KG1 (cell line): ENCODE results near the gene MLH3.

ENCODE experiments used
- DNase-seq: peaks from one replicate; lab custom pipeline; 2025; lab: John Stamatoyannopoulos, UW

The MLH3 gene

DNA sequence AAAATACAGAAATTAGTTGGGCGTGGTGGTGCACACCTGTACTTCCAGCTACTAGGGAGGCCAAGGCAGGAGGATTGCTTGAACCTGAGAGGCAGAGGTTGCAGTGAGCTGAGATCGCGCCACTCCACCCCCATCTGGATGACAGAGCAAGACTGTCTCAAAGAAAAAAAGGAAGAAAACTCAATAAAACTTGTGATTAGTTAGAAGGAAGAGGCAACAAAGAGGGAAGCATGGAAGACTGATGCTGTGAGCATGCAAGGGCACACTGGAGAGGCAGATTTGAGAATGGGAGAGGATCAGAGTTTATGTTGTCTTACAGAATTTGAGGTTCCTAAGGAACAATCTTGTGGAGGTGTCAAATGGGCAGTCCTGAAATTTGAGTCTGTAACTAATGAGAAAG lies 15.4 kb upstream of the MLH3 start:
- DNase-seq, result no peak

DNA sequence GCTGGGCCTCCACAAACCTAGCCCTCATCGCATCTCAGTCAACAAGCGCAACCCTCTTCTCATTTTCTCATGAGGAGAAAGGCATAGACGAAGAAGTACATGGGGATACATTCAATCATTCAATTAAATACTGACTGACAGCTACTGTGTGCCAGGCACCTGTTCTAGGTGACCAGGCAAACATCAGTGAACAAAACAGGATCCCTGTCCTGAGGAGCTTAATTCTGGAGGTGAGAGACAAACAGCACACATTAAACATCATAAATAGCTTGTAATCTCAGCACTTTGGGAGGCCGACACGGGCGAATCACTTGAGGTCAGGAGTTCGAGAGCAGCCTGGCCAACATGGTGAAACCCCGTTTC lies 12.9 kb upstream of the MLH3 start:
- no peak for DNase-seq

DNA sequence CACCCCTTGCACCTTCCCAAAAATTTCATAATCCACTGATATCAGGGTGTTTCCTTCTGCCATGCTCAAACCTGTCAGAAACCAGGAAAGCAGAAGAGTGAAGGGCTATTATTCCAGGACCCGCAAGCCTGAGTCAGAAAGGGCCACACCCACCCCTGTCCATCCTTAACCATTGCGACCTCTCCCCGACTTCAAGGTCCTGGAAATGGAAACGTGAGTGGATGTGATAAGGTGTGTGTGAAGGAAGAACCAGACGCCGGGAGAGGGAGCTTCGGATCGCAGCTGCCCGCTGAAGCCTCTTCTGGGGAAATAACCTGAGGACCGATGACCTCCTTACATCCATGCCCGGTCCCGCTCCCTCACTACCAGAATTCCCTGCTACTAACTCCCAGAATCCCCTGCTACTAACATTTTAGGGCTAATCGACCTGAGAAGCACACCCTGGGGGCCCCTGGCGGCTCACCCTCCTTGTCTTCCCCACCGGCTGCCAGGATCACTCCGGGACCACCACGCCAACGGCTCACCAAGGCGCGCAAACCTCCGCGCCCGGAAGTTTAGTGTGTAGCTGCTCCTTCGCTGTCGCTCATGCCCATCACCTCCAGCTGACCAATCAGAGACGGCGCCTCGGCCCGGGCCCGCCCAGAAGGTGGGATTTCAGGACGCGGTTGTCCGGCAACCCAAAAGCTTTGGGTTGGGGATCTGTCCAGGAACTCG lies 12.4 kb upstream of the MLH3 start, which contains the start of gene ACYP1:
ACYP1 (minus strand) TSS at position 534 of the 714 bp plus-strand sequence; CDS start at position 63, 471 bp downstream.
- DNase-seq, result peak; percentile 82

DNA sequence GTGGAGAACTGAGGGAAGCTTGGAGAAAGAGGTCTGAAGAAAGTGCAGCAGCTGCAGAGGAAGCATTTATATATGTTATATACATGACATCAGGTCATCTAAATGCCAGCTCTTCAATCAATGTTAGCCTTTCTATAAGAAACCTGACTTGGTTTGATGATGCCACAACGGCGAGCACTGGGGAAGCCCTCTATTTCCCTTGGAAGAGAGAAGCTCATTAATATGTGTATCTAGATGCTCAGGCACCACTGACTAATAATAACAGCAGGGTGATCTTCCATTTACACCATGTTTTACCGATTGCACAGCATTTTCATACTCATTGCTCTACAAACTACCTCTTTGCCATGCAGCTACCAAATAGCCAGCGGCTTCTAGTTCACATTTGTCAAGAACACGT lies 11.7 kb upstream of the MLH3 start:
- DNase-seq, result no peak

DNA sequence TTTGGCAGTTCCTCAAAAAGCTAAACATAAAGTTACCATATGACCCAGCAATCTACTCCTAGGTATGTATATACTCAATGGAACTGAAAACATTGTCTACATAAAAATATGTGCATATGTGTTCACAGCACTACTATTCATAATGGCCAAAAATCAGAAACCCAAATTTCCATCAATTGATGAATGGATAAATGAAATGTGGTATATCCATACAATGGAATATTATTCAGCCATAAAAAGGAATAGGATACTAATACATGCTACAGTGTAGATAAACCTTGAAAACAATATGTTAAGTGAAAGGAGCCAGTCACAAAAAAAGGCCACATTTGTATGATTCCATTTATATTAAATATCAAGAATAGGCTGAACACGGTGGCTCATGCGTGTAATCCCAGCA lies 9.2 kb upstream of the MLH3 start:
- DNase-seq, result no peak

DNA sequence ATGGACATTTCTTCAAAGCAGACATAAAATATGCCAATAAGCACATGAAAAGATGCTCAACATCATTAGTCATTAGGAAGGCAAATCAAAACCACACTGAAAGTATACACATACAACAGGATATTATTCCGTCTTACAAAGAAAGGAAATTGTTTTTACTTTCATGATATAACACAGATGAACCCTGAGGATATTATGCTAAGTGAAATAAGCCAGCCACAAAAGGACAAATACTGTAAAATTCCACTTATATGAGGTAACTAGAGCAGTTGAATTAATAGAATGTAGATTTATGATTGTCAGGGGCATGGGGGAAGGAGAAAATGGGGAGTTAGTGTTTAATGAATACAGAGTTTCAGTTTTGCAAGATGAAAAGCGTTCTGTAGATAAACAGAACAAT lies 8.4 kb upstream of the MLH3 start:
- no peak for DNase-seq

DNA sequence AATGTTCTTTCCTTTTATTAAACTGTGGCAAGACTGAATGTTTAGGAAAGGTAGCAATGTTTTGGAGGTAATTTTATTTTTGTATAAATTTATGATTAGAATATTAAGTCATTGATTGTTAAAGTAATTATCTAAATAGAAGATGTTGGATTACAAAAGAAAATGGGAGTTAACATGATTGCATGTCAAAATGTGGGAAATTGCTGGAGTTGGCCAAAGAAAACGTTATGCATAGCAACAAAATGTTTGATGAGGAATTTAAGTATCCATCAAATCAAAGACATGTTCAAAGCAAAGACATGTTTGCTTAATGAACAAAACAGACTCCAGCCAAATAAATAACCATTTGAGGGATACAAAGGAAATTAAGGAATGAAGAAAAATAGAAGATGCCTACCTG lies 3.2 kb upstream of the MLH3 start:
- DNase-seq, result no peak

DNA sequence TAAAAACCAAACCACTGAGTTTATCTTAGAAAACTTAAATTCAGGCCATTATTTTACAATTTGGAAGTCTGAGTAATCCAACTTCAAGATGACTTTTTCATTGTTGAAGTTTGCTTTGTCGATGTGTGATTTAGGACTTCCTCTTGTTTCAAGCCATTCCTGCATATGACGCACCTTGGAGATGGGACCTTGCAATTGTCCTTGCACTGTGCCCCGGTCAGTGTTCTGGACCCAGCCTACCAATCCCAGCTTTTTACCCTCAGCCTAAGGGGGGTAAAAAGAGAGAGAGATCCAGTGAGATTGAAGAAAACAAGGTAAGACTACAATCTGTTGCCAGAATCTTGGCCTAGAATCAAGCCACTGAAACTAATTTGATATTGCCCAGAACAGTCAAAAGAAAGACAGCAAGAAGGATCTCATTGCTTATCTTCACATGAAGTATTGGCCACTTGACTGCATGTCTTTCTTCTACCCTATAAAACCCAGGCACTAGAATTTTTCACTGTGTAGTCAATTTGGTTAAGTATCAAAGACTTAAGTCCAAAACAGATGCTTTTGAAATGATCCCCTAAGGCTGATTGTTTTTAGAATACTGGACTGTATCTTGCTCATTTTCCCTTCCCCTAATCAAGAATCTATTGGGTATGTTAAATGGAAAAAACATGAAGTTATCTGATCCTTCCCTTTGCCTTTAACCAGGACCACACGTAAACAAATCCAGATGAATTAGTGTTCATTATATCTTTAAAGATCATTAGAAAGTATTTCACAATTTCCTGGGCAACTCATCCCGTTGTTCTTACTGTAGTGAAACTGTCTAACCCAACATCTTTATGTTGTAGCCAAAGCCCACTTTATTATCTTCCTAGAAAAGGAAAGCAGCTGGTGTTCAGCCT lies 2.4 kb upstream of the MLH3 start:
- no peak for DNase-seq

DNA sequence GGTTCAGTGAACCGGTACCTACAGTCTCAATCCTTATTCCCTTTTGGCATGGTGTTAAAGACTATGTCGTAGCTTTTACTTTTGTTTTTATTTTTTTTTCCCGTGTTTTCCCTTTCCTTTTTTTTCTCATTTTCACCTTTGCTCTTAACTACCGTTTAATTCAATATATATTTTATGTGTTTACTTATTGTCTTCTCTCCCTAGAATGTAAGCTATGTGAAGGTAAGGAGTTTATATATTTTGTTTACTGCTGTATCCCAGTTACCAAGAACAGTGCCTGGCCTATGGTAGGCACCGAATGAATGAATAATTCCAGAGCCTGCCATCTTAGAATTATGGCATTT lies 261 bp upstream of the MLH3 start:
- no peak for DNase-seq

DNA sequence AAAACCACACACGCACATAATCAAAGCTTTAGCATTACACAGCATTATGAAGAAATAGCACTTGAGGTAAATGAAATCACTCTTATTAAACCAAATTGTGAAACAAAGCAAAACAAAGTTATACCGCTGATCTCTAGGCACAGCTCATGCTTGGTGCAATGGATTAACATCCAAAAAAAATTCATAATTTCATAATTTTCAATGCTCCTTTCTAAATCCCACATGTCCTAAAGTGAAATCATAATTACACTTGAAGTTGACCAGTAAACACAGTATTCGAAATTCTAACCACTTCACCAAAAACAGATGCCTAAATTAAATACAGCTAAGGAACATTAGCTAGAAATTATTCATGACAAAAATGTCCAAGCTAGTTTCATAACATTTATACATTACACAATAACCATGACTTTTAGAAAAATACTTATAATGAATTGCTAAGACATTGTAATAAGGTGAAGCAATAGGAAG lies 1.5 kb downstream of the MLH3 start:
- no peak for DNase-seq

DNA sequence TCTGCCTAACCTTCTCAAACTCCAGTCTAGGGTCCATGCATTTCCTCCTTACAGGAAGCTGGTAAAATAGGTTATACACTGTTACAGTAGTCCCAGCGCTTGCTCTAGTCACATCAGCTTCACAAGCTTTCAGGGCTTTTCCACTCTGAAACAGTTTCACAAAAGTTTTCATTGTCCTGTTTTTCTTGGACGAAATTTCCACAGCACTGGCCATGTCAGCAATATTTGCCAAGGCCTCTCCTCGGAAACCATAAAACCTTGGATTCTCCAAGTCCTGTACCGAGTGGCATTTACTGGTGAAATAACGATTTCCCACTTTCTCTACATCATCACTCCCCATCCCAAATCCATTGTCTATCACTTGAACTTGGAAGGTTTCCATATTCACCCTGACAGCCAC lies 2.1 kb downstream of the MLH3 start:
- no peak for DNase-seq

DNA sequence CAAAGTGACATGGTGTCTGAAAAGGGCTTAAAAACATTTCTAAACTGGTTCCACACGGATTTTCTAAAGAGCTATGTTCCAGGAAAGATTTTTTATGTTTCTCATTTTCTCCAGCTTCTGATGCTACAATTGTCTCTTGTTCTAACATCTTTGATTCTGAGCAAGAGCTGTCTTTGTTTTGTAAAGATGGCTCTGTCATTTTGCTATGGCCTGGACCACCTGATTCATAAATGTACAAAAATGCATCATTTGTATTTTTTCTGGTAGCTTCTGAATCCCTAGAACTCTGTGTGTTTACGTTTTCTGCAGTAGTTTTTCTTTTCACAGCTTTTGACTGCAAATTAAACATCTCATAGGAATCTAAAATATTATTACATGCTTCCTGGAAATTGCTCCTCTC lies 3.2 kb downstream of the MLH3 start:
- DNase-seq, result no peak

DNA sequence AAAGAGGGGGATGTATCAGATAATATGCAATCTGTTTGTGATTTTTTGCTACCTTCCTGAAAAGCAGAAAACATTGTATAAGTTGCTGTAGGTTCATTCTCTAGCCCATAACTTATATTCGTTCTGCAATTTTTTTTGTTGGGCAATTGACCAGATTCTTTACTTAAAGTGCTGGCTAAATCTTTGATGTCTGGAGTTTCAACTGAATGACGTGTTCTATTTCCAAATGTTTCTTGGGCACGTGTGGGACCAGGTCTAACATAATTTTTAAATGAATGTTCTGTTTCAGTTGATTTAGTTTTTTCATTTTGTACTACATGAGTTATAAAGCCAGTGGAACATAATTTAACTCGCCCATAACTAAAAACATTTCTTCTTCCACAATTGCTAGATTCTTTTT lies 3.8 kb downstream of the MLH3 start:
- DNase-seq, result no peak

DNA sequence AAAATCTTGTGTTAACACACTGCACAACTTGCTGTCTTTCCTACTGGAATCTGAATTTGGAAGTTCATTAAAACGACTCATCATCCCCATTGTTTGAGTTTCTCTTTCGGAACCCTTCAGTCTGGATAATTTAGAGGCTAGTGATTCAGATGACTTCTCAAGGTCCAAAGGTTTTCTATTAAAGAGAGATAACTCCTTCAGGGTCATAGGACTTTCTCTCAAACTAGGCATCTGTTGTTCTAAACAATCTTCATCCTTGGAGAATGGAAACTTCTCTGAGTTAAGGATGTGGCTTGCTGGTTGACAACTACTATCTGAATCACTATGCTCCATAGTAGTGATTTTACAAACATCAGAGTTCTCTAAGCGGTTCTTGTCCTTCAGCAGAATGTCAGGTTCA lies 4.4 kb downstream of the MLH3 start:
- no peak for DNase-seq

DNA sequence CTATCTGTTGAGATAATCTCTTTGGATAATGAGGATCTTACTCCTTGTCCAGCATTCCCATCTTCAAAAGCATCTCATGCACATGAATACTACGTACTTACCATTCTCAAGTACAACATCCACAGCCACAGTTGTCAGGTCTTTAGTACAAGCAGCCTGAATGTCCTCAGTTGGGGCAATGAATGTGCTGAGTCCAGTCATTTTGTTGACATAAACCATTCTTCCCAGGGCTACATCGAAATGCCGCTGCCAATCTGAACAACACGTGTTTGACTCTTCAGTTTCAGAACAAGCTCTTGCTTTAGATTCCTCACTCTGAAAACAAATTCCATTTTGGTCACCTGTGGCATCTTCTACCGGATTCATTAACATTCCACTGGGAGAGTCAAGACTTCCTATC lies 5.0 kb downstream of the MLH3 start:
- no peak for DNase-seq

DNA sequence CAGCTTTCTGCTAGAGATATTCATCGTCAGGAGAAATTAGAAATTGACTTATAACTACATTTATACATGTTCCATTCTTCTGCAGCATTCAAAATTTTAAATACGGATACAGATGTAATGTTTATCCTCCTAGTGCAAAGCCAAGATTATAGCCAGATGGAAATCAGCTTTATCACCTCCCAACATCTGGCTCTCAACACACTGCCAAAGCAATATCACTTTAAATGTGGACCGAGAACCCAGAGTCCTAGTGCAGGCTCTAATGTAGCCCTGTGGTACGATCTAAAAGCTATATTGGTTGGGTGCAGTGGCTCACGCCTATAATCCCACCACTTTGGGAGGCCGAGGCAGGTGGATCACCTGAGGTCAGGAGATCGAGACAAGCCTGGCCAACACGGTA lies 6.5 kb downstream of the MLH3 start:
- DNase-seq, result no peak

DNA sequence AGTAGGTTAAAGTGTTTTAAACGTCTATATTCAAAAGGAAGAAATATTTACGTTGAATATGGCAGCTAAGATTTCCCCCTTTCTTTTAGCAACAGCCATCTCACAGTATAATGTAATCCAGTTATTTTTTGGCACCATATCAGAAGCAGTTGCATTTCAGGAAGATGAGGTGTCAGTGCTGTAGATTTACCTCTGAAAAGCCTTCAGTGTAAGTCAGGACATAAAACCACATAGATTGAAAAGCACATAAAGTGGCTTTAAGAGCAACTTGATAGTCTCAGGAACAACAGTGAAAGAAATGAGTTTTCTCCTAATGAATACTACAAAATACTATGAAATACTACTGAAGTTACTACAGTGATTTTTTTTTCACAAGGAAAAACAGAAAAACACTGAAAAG lies 6.9 kb downstream of the MLH3 start:
- DNase-seq, result no peak

DNA sequence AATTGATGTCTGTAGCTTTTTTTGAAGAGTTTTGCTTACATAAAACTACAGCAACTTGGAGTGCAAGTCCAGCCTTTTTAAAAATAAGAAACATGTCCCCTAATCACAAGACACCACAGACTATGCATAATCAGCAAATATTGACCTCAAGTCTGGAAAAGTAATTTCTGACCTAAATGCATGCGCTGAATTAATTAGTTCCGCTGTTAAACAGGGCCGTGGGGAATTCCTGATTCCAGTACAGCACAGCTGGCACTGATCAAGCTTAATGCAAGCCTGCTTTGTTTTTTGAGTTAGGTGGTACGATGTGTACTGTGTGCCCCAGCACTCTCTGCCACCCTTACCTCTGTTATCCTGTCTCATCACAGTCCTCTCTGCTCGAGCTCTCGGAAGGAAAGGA lies 9.2 kb downstream of the MLH3 start:
- no peak for DNase-seq

DNA sequence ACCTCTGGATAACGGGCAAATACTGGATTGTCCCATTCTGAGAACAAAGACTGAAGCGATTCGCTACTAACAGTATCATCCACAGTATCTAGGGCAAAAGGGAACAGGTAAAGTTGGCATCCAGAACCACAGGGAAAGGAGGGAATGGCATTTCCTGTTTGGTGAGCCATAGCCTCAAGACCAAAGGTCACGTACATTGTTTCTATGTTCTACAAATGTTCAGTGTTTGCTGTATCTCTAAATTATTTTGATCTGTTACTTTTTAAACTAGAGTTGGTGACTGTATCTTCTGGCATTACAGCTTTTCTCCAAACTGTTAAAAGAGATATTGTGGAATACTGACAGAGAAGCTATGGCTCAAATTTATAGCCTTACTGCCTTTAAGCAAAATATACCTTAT lies 9.7 kb downstream of the MLH3 start:
- no peak for DNase-seq

DNA sequence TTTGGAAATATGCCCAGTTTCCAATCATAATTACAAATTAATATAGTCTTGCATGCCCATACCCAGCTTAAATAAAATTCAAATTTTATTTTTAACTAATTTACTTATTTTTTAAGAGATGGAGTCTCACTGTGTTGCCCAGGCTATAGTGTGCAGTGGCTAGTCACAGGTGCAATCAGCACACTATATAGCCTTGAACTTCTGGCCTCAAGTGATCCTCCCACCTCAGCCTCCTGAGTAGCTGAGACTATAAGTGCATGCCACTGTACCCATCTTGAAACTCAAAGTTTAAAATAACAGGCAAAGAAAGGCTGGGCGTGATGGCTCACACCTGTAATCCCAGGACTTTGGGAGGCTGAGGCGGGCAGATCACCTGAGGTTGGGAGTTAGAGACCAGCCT lies 10.3 kb downstream of the MLH3 start:
- DNase-seq, result no peak

DNA sequence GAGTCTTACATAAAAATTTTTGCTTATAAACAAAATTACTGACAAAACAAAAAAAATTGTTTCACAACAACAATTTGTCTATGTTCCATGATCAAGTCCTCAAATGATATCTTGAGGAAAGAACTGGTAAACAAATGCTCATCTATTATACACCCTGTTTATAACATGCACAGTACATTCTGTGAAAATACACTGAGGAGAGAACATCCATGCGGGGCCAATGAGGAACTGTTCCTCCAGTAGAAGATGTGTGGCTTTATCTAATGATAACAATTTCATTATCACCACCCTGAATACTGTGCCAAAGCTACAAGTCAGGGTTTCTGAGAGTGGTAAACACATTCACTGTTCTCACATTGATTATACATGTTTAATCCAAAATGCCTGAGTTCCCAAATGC lies 10.8 kb downstream of the MLH3 start:
- no peak for DNase-seq

DNA sequence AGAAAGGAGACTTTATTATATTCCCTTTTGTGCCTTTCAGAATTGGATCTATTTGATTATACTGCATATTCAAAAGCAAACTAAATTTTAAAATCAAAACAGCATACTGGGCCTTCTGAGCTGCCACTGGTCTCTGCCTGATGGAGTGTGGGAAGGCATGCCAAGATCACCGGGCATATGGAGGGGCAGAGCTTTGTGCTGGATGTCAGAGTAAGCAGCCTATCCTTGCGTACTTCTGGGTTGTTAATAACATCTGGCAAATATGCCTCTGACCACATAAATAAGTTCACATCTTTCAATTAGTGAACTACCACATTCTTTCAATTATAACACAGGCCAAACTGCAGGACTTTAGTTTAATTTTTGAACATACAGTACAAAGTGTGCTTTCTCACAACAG lies 18.3 kb downstream of the MLH3 start:
- no peak for DNase-seq

DNA sequence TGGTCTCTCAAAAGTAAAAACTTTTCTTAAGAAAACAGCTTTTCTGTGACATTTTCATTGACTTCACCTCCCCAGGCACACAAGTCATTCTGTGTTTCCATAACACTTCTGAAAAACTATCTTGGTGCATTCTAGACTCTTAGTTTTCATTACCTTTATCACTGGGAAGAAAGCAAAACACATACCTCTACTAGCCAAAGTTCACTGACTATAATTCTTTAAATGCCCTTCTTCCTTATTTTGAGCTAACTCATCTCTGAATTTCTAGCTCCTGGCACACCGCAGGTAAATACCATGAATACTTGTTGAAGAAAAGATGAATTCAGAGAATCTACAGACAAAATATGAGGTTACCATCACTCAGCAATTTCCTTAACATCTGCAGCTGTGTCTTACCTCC lies 21.1 kb downstream of the MLH3 start:
- no peak for DNase-seq

DNA sequence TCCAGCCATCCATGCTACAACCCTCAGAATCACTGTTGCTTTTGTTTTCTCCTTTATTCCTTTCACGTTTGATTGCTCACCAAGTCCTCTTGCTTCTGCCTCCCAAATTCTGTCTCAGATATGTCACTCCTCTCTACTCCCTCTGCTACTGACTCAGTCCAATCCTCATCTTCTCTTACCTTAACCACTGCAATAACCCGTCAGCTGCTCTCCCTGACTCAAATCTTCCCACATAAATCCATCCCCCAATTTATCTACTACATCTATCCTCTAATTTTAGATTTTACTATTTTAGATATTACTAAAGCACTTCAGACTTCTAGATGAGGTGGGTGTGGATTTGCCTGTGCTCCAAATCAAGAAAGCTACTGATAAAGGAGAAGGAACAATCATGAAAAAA lies 25.4 kb downstream of the MLH3 start:
- no peak for DNase-seq
